ENCODE results near the gene HMSD.
"Not testable (repeated sequence)": the region's sequence is repeated elsewhere in the genome, so short reads cannot be mapped to it uniquely, and the experiment has no call there.

HMSD gene

GRCh38 chr18:63949068-63949737 lies at the start of gene HMSD:
Gene HMSD (plus strand): TSS chr18:63949301. CDS start chr18:63953456, 4,155 bp downstream.
- peak in 1 of 2 donors; percentile 25 for DNase-seq (ENCODE audit: low read depth in 1 of 2, low spot score in 1 of 2)

- DNase-seq (ENCODE audit: low read depth in 1 of 2, low spot score in 1 of 2): no peak
These were observed 45.1 kb upstream of the HMSD start for GRCh38 chr18:63903851-63904570.

GRCh38 chr18:63904694-63905093 lies 44.4 kb upstream of the HMSD start:
- no peak for DNase-seq (ENCODE audit: low read depth in 1 of 2, low spot score in 1 of 2)

GRCh38 chr18:63905361-63905760 lies 43.7 kb upstream of the HMSD start:
- DNase-seq (ENCODE audit: low read depth in 1 of 2, low spot score in 1 of 2): no peak

GRCh38 chr18:63906056-63906455 lies 43.0 kb upstream of the HMSD start:
- DNase-seq (ENCODE audit: low read depth in 1 of 2, low spot score in 1 of 2): no peak

GRCh38 chr18:63907664-63908063 lies 41.4 kb upstream of the HMSD start, which contains the start of gene SERPINB10:
Gene SERPINB10 (plus strand): TSS chr18:63907958. CDS start chr18:63915511, 7,553 bp downstream.
- DNase-seq (ENCODE audit: low read depth in 1 of 2, low spot score in 1 of 2): no peak

GRCh38 chr18:63908858-63909257 lies 40.2 kb upstream of the HMSD start:
- DNase-seq (ENCODE audit: low read depth in 1 of 2, low spot score in 1 of 2): no peak

GRCh38 chr18:63909870-63910269 lies 39.2 kb upstream of the HMSD start:
- no peak for DNase-seq (ENCODE audit: low read depth in 1 of 2, low spot score in 1 of 2)

- DNase-seq (ENCODE audit: low read depth in 1 of 2, low spot score in 1 of 2): no peak
These were observed 31.3 kb upstream of the HMSD start for GRCh38 chr18:63917817-63918216.

- no peak for DNase-seq (ENCODE audit: low read depth in 1 of 2, low spot score in 1 of 2)
These were observed 27.1 kb upstream of the HMSD start for GRCh38 chr18:63922049-63922448.

- DNase-seq (ENCODE audit: low read depth in 1 of 2, low spot score in 1 of 2): no peak
These were observed 24.6 kb upstream of the HMSD start for GRCh38 chr18:63924551-63924950.

GRCh38 chr18:63928331-63928730 lies 20.8 kb upstream of the HMSD start:
- DNase-seq (ENCODE audit: low read depth in 1 of 2, low spot score in 1 of 2): no peak

- not testable (repeated sequence) for DNase-seq (ENCODE audit: low read depth in 1 of 2, low spot score in 1 of 2)
These were observed 19.7 kb upstream of the HMSD start for GRCh38 chr18:63929369-63929768.

- DNase-seq (ENCODE audit: low read depth in 1 of 2, low spot score in 1 of 2): no peak
These were observed 18.2 kb upstream of the HMSD start for GRCh38 chr18:63930773-63931354.

- peak; percentile 5 to 34 for DNase-seq (ENCODE audit: low read depth in 1 of 2, low spot score in 1 of 2)
These were observed 12.8 kb upstream of the HMSD start for GRCh38 chr18:63936156-63936931.

- DNase-seq (ENCODE audit: low read depth in 1 of 2, low spot score in 1 of 2): no peak
These were observed 12.1 kb upstream of the HMSD start for GRCh38 chr18:63936932-63937393.

GRCh38 chr18:63940008-63940407 lies 9.1 kb upstream of the HMSD start:
- DNase-seq (ENCODE audit: low read depth in 1 of 2, low spot score in 1 of 2): no peak

GRCh38 chr18:63940543-63941050 lies 8.5 kb upstream of the HMSD start:
- DNase-seq (ENCODE audit: low read depth in 1 of 2, low spot score in 1 of 2): not testable (repeated sequence)

GRCh38 chr18:63947051-63947790 lies 1.9 kb upstream of the HMSD start:
- DNase-seq (ENCODE audit: low read depth in 1 of 2, low spot score in 1 of 2): no peak

- peak in 1 of 2 donors; percentile 28 for DNase-seq (ENCODE audit: low read depth in 1 of 2, low spot score in 1 of 2)
These were observed 2.2 kb downstream of the HMSD start for GRCh38 chr18:63951302-63951705.

Data from activated CD4-positive, alpha-beta T cell treated with anti-CD3 and anti-CD28 coated beads, Interleukin-2, amount 50 U/mL, for 24 hours (primary cell).